ENCODE results near the gene ANKRD34B.

Gene ANKRD34B

DNA sequence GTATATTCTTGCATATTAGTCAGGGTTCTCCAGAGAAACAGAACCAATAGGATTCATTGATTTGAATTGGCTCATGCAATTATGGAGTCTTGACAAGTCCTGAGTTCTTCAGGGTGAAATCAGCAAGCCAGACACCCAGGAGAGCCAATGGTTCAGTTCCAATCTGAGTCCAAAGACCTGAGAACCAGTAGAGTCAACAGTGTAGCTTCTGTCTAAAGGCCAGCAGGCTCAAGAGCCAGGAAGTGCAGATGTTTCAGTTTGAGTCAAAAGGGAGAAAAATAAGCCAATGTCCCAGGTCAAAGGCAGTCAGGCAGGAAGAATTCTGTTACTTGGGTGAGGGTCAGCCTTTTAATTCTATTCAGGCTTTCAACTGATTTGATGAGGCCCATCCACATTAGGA lies 37.8 kb upstream of the ANKRD34B start:
- DNase-seq (ENCODE audit: low read depth) = peak; percentile 73
- TF ChIP-seq, protein P1, sequence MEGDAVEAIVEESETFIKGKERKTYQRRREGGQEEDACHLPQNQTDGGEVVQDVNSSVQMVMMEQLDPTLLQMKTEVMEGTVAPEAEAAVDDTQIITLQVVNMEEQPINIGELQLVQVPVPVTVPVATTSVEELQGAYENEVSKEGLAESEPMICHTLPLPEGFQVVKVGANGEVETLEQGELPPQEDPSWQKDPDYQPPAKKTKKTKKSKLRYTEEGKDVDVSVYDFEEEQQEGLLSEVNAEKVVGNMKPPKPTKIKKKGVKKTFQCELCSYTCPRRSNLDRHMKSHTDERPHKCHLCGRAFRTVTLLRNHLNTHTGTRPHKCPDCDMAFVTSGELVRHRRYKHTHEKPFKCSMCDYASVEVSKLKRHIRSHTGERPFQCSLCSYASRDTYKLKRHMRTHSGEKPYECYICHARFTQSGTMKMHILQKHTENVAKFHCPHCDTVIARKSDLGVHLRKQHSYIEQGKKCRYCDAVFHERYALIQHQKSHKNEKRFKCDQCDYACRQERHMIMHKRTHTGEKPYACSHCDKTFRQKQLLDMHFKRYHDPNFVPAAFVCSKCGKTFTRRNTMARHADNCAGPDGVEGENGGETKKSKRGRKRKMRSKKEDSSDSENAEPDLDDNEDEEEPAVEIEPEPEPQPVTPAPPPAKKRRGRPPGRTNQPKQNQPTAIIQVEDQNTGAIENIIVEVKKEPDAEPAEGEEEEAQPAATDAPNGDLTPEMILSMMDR (IDR thresholded peaks at IDR 0.05; ENCODE audit: insufficient read depth, low read depth, low read length, missing control alignments) = no peak

DNA sequence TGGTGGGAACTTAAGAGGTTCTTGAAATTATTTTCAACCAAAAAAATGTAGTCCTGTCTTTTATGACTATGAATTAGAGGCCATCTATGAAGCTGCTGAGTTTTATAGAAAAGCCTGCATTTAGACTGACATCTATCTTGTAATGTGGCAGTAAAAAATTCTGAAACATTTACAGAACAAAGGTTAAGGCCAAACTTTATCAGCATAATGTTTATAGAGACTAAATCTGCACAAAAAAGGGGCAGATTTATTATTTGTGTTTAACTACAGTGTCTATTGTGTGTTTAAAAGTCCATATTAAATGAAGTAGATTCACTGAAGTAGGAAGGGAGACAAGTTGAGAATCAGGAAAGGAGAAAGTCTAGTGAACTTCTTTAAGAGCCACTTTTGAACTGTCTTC lies 37.3 kb upstream of the ANKRD34B start:
- TF ChIP-seq, protein P1 (IDR thresholded peaks at IDR 0.05; ENCODE audit: insufficient read depth, low read depth, low read length, missing control alignments) = no peak
- no peak overlapping the region for H3K4me3 ChIP-seq (ENCODE audit: low read depth, low read length)
- DNase-seq (ENCODE audit: low read depth) = no peak

More for the DNA sequence above, 37.8 kb upstream of the ANKRD34B start:
- H3K4me3 ChIP-seq (ENCODE audit: low read depth, low read length) = no peak overlapping the region

DNA sequence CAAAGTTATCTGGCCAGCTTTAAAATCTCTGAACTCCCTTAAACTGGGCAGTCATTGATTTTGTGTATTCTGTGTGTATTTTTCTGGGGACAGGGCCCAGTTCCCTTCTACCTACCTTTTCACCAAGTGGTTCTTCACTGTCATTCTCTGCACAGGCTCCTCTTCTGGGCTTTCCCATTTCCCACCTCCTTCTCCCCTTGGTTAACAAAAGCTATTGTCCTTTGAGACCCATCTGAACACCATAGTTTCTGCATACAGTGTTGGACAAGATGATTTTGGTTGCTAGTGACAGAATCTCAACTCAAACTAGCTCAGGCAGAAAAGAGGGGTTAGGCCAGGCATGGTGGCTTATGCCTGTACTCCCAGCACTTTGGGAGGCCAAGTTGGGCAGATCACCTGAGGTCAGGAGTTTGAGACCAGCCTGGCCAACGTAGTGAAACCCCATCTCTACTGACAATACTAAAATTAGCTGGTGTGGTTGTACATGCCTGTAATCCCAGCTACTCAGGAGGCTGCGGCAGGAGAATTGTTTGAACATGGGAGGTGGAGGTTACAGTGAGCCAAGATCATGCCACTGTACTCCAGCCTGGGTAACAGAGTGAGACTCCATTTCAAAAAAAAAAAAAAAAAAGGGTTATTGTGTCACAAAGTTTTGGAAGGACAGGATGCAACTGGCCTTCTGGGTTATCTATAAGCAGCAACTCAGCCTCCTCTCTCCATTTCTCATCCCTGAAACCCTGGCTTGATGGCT lies 31.0 kb upstream of the ANKRD34B start:
- H3K4me3 ChIP-seq (ENCODE audit: low read depth, low read length) = no peak overlapping the region
- DNase-seq (ENCODE audit: low read depth) = no peak
- TF ChIP-seq, protein P1 (IDR thresholded peaks at IDR 0.05; ENCODE audit: insufficient read depth, low read depth, low read length, missing control alignments) = no peak

DNA sequence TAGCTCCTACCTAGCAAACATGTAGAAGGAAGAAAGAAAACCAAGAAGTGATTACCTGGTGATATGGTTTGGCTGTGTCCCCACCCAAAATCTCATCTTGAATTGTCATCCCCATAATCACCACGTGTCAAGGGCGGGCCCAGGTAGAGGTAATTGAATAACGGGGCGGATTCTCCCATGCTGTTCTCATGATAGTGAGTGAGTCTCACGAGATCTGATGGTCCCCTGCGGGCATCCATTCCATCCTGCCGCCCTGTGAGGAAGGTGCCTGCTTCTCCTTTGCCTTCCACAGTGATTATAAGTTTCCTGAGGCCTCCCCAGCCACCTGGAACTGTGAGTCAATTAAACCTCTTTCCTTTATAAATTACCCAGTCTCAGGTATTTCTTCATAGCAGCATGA lies 27.4 kb upstream of the ANKRD34B start:
- H3K4me3 ChIP-seq (ENCODE audit: low read depth, low read length) = no peak overlapping the region
- DNase-seq (ENCODE audit: low read depth) = no peak
- TF ChIP-seq, protein P1 (IDR thresholded peaks at IDR 0.05; ENCODE audit: insufficient read depth, low read depth, low read length, missing control alignments) = no peak

DNA sequence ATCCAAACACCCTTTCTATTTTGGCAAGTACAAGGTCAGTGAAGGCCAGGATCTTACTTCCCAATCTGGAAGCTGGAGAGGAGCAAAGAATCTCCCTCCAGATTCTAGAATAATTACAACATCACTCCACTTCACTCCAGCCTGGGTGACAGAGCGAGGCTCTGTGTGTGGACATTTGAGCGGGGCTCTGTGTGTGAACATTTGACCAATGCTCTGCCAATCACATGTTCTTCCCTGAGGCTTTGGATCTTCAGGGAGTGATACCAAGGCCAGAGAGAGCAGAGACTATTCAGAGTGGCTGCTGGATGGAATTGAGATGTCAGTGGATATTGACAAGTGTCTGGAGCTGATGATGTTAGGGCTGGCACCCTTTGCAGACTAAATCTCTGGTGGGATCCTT lies 24.7 kb upstream of the ANKRD34B start:
- H3K4me3 ChIP-seq (ENCODE audit: low read depth, low read length) = no peak overlapping the region
- DNase-seq (ENCODE audit: low read depth) = no peak
- TF ChIP-seq, protein P1 (IDR thresholded peaks at IDR 0.05; ENCODE audit: insufficient read depth, low read depth, low read length, missing control alignments) = no peak

DNA sequence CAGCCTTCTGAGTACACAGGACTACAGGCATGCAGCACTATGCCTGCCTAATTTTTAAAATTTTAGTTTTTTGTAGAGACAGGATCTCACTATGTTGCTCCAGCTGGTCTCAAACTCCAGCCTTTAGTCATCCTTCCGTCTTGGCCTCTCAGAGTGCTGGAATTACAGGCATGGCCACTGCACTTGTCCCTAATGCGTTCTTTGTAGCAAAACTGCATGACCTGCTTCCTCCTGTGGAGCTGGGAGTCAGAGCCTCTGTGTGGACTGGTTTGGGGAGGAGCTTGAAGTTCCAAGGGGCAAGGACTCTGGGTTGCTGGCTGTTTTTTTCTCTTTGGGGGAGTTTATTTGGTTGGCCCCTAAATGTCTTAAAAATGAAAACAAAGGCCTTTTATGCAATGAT lies 22.7 kb upstream of the ANKRD34B start:
- TF ChIP-seq, protein P1 (IDR thresholded peaks at IDR 0.05; ENCODE audit: insufficient read depth, low read depth, low read length, missing control alignments) = no peak
- H3K4me3 ChIP-seq (ENCODE audit: low read depth, low read length) = no peak overlapping the region
- no peak for DNase-seq (ENCODE audit: low read depth)

DNA sequence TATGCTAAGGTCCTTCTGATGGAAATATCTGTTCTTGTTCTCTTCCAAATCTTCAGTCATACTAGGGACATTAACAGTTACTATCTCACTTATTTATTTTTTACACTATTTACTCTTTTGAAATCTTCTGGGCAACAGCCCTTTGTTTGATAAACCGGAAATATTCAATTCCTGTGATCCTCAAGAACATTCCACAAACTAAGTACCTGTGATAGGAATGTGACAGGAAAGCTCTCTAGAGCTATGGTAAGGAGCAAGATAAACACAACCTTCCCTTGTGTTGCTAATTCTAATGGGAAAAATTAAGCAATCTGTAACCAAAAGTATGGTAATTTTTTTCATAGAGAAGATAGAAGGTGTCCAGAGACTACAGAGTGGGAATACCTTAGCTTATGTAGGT lies 22.0 kb upstream of the ANKRD34B start:
- no peak overlapping the region for H3K4me3 ChIP-seq (ENCODE audit: low read depth, low read length)
- TF ChIP-seq, protein P1 (IDR thresholded peaks at IDR 0.05; ENCODE audit: insufficient read depth, low read depth, low read length, missing control alignments) = no peak
- DNase-seq (ENCODE audit: low read depth) = no peak

Data from GM12865 (cell line).